IPS-18a (cell line): ENCODE data around the gene NAA10.

ENCODE experiments used
- H3K27ac ChIP-seq: one replicate; pipeline ENCODE4 v1.5.1; 2013; ENCODE audit warnings: low read length
- H3K27me3 ChIP-seq: one replicate; pipeline ENCODE4 v1.6.1; 2013; ENCODE audit warnings: mild to moderate bottlenecking, low read length; ENCODE audit not compliant: control insufficient read depth, insufficient read depth
- H3K36me3 ChIP-seq: one replicate; pipeline ENCODE4 v1.6.1; 2013; ENCODE audit warnings: low read depth, low read length; ENCODE audit not compliant: control insufficient read depth
- H3K4me1 ChIP-seq: one replicate; pipeline ENCODE4 v1.6.1; 2013; ENCODE audit warnings: low read depth, low read length; ENCODE audit not compliant: control insufficient read depth
- H3K4me3 ChIP-seq: one replicate; pipeline ENCODE4 v1.5.1; 2013; ENCODE audit warnings: low read length
- H3K9ac ChIP-seq: one replicate; pipeline ENCODE4 v1.6.1; 2013; ENCODE audit warnings: mild to moderate bottlenecking, low read length, moderate library complexity
- H3K9me3 ChIP-seq: one replicate; pipeline ENCODE4 v1.6.1; 2013; ENCODE audit warnings: low read depth, low read length; ENCODE audit not compliant: control insufficient read depth

Gene NAA10

GRCh38 chrX:153903238-153903980 is 31.4 kb downstream of the NAA10 start:
- Histone ChIP-seq H3K4me3 (no peak overlapping the region), H3K4me1 (no peaks in the 10 kb centered on the region), H3K27ac (no peak overlapping the region), H3K36me3 (no peaks in the 10 kb centered on the region), H3K27me3 (no peaks in the 10 kb centered on the region), H3K9ac (no peak overlapping the region), H3K9me3 (peaks cover 2% of the 10 kb centered on the region)

GRCh38 chrX:153902385-153902784 is 32.5 kb downstream of the NAA10 start:
- Histone ChIP-seq H3K4me3 (no peak overlapping the region), H3K9me3 (peaks cover 3% of the 10 kb centered on the region), H3K27me3 (no peaks in the 10 kb centered on the region), H3K27ac (no peak overlapping the region), H3K36me3 (no peaks in the 10 kb centered on the region), H3K4me1 (no peaks in the 10 kb centered on the region), H3K9ac (no peak overlapping the region)

GRCh38 chrX:153901753-153902140 is 33.1 kb downstream of the NAA10 start:
- Histone ChIP-seq H3K9ac (no peak overlapping the region), H3K27ac (no peak overlapping the region)

GRCh38 chrX:153900831-153901752 is 33.7 kb downstream of the NAA10 start:
- no peak overlapping the region for H3K27ac ChIP-seq
- no peak overlapping the region for H3K9ac ChIP-seq
- H3K4me1 ChIP-seq = no peaks in the 10 kb centered on the region

More at GRCh38 chrX:153901753-153902140, 33.1 kb downstream of the NAA10 start:
- Histone ChIP-seq H3K27me3 (no peaks in the 10 kb centered on the region), H3K36me3 (no peaks in the 10 kb centered on the region), H3K9me3 (peaks cover 3% of the 10 kb centered on the region), H3K4me3 (no peak overlapping the region), H3K4me1 (no peaks in the 10 kb centered on the region)

GRCh38 chrX:153897899-153898298 is 36.9 kb downstream of the NAA10 start:
- no peak overlapping the region for H3K4me3 ChIP-seq
- peaks cover 9% of the 10 kb centered on the region for H3K9me3 ChIP-seq
- H3K36me3 ChIP-seq = no peaks in the 10 kb centered on the region
- H3K27me3 ChIP-seq = no peaks in the 10 kb centered on the region
- H3K9ac ChIP-seq = no peak overlapping the region
- H3K4me1 ChIP-seq = no peaks in the 10 kb centered on the region
- H3K27ac ChIP-seq = no peak overlapping the region

More at GRCh38 chrX:153900831-153901752, 33.7 kb downstream of the NAA10 start:
- Histone ChIP-seq H3K9me3 (peaks cover 3% of the 10 kb centered on the region), H3K4me3 (no peak overlapping the region), H3K27me3 (no peaks in the 10 kb centered on the region), H3K36me3 (no peaks in the 10 kb centered on the region)

GRCh38 chrX:153889123-153889522 is 45.7 kb downstream of the NAA10 start:
- H3K4me3 ChIP-seq = no peak overlapping the region
- H3K4me1 ChIP-seq = peaks cover 5% of the 10 kb centered on the region
- H3K36me3 ChIP-seq = no peaks in the 10 kb centered on the region
- H3K9me3 ChIP-seq = peaks cover 22% of the 10 kb centered on the region
- H3K9ac ChIP-seq = no peak overlapping the region
- no peak overlapping the region for H3K27ac ChIP-seq
- peaks cover 28% of the 10 kb centered on the region for H3K27me3 ChIP-seq

GRCh38 chrX:153888344-153888743 is 46.5 kb downstream of the NAA10 start:
- no peak overlapping the region for H3K9ac ChIP-seq
- H3K27me3 ChIP-seq = peaks cover 28% of the 10 kb centered on the region
- H3K9me3 ChIP-seq = peaks cover 18% of the 10 kb centered on the region
- H3K4me3 ChIP-seq = no peak overlapping the region
- H3K36me3 ChIP-seq = no peaks in the 10 kb centered on the region
- H3K4me1 ChIP-seq = peaks cover 8% of the 10 kb centered on the region
- no peak overlapping the region for H3K27ac ChIP-seq

GRCh38 chrX:153887385-153887784 is 47.5 kb downstream of the NAA10 start:
- peaks cover 18% of the 10 kb centered on the region for H3K9me3 ChIP-seq
- H3K27ac ChIP-seq = no peak overlapping the region
- no peak overlapping the region for H3K4me3 ChIP-seq
- H3K27me3 ChIP-seq = peaks cover 28% of the 10 kb centered on the region
- H3K9ac ChIP-seq = no peak overlapping the region
- H3K36me3 ChIP-seq = no peaks in the 10 kb centered on the region
- H3K4me1 ChIP-seq = peaks cover 8% of the 10 kb centered on the region

GRCh38 chrX:153886915-153887314 is 47.9 kb downstream of the NAA10 start:
- Histone ChIP-seq H3K36me3 (no peaks in the 10 kb centered on the region), H3K4me1 (peaks cover 8% of the 10 kb centered on the region), H3K27me3 (peaks cover 28% of the 10 kb centered on the region), H3K9ac (no peak overlapping the region), H3K4me3 (peak overlapping the region; percentile 46), H3K9me3 (peaks cover 14% of the 10 kb centered on the region), H3K27ac (no peak overlapping the region)

GRCh38 chrX:153885968-153886903 is 48.6 kb downstream of the NAA10 start, which contains the start of gene L1CAM:
Gene L1CAM (minus strand): TSS chrX:153886173. CDS start chrX:153875836, 10,337 bp downstream.
- peaks cover 13% of the 10 kb centered on the region for H3K9me3 ChIP-seq
- H3K27me3 ChIP-seq = peaks cover 28% of the 10 kb centered on the region
- H3K27ac ChIP-seq = no peak within 1 kb of the TSS
- H3K9ac ChIP-seq = no peak within 1 kb of the TSS
- no peaks in the 10 kb centered on the region for H3K36me3 ChIP-seq
- peak within 1 kb of the TSS; percentile 46 for H3K4me3 ChIP-seq
- peaks cover 8% of the 10 kb centered on the region for H3K4me1 ChIP-seq
